ENCODE measurements around the gene PLEKHA4. TPM values are rescaled to one million over a fixed set of nuclear protein-coding genes. Genes with fewer than 3 reads are reported as not detected.

The PLEKHA4 gene
- total RNA-seq, 1 experiment from 2014 or later = 14.8 TPM

DNA sequence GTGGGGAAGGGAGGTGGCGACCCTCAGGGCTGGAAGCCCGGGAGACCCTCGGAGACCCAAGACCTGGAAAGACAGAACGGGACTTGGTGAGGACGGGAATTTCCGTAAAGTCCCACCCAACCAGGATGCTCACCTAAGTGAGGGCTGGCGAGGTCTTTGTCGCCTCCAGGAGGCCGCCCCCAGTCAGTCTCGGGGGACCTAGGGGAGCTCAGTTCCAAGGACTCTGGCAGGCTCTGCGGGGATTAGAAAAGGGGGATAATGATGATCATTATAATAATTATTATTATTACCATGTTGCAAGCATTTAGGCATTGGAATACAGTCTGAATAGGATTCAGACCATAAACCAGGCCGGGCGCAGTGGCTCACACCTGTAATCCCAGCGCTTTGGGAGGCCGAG lies 23.0 kb downstream of the PLEKHA4 start (continued):
- TF ChIP-seq, protein P1, sequence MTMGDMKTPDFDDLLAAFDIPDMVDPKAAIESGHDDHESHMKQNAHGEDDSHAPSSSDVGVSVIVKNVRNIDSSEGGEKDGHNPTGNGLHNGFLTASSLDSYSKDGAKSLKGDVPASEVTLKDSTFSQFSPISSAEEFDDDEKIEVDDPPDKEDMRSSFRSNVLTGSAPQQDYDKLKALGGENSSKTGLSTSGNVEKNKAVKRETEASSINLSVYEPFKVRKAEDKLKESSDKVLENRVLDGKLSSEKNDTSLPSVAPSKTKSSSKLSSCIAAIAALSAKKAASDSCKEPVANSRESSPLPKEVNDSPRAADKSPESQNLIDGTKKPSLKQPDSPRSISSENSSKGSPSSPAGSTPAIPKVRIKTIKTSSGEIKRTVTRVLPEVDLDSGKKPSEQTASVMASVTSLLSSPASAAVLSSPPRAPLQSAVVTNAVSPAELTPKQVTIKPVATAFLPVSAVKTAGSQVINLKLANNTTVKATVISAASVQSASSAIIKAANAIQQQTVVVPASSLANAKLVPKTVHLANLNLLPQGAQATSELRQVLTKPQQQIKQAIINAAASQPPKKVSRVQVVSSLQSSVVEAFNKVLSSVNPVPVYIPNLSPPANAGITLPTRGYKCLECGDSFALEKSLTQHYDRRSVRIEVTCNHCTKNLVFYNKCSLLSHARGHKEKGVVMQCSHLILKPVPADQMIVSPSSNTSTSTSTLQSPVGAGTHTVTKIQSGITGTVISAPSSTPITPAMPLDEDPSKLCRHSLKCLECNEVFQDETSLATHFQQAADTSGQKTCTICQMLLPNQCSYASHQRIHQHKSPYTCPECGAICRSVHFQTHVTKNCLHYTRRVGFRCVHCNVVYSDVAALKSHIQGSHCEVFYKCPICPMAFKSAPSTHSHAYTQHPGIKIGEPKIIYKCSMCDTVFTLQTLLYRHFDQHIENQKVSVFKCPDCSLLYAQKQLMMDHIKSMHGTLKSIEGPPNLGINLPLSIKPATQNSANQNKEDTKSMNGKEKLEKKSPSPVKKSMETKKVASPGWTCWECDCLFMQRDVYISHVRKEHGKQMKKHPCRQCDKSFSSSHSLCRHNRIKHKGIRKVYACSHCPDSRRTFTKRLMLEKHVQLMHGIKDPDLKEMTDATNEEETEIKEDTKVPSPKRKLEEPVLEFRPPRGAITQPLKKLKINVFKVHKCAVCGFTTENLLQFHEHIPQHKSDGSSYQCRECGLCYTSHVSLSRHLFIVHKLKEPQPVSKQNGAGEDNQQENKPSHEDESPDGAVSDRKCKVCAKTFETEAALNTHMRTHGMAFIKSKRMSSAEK (CRISPR knock-in tag; IDR thresholded peaks at IDR 0.05; ENCODE audit: borderline replicate concordance) = no peak
- TF ChIP-seq OVOL2 (CRISPR knock-in tag; IDR thresholded peaks at IDR 0.05; ENCODE audit: borderline replicate concordance) (no peak), GTF2I (CRISPR knock-in tag; conservative IDR thresholded peaks at IDR 0.05) (no peak), ZNF219 (CRISPR knock-in tag; IDR thresholded peaks at IDR 0.05; ENCODE audit: borderline replicate concordance) (no peak)

DNA sequence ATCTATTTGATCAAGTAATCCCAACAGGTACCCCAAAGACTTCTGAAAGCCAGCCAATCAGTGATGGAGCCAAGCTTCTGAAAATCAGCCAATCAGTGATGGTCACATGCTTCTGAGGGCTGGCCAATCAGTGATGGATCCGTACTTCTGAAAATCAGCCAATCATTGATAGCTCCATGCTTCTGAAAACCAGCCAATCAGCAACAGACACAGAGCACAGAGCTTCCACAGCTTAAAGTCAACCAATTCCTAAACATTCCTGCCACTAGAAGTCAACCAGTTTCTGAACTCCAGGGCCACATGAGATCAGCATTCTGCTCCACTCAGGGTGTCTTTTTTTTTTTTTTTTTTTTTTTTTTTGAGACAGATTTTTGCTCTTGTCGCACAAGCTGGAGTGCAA lies 23.9 kb downstream of the PLEKHA4 start:
- DNase-seq (ENCODE audit: low spot score) = no peak
- H3K27ac Mint-ChIP-seq = peak overlapping the region; percentile 53
- H3K9me3 Mint-ChIP-seq = no peaks in the 10 kb centered on the region; the same call in 1 of the 2 replicates
- peaks cover 11% of the 10 kb centered on the region for H3K36me3 Mint-ChIP-seq
- ChIA-PET POLR2A (interaction anchor here (0.6 kb wide), 3 partner anchors 126 to 1051 kb away, joined by 3 to 4 read pairs (median 3); no protein-coding TSS in a partner anchor), CTCF (interaction anchor here (0.6 to 6.6 kb wide), 31 partner anchors 8 to 1872 kb away, joined by 3 to 76 read pairs (median 5); partner anchors contain the start of genes CA11, GYS1, HSD17B14 and NUCB1)
- H3K4me1 Mint-ChIP-seq = peaks cover 4% of the 10 kb centered on the region; the same call in 1 of the 2 replicates
- peak; percentile 78 for ATAC-seq
- H3K4me3 Mint-ChIP-seq = no peak overlapping the region
- TF ChIP-seq NFYB (CRISPR knock-in tag; conservative IDR thresholded peaks at IDR 0.05; ENCODE audit: low read depth) (peak; percentile 67), MXD4 (CRISPR knock-in tag; IDR thresholded peaks at IDR 0.05; ENCODE audit: borderline replicate concordance) (no peak), FOXJ3 (CRISPR knock-in tag; IDR thresholded peaks at IDR 0.05; ENCODE audit: borderline replicate concordance) (no peak)
- TF ChIP-seq, protein P2, sequence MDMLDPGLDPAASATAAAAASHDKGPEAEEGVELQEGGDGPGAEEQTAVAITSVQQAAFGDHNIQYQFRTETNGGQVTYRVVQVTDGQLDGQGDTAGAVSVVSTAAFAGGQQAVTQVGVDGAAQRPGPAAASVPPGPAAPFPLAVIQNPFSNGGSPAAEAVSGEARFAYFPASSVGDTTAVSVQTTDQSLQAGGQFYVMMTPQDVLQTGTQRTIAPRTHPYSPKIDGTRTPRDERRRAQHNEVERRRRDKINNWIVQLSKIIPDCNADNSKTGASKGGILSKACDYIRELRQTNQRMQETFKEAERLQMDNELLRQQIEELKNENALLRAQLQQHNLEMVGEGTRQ (CRISPR knock-in tag; IDR thresholded peaks at IDR 0.05) = peak; percentile 66
- TF ChIP-seq, protein P3, sequence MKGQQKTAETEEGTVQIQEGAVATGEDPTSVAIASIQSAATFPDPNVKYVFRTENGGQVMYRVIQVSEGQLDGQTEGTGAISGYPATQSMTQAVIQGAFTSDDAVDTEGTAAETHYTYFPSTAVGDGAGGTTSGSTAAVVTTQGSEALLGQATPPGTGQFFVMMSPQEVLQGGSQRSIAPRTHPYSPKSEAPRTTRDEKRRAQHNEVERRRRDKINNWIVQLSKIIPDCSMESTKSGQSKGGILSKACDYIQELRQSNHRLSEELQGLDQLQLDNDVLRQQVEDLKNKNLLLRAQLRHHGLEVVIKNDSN (CRISPR knock-in tag; IDR thresholded peaks at IDR 0.05) = peak; percentile 50; the same call in 1 of the 2 replicates
- TF ChIP-seq, protein P4, sequence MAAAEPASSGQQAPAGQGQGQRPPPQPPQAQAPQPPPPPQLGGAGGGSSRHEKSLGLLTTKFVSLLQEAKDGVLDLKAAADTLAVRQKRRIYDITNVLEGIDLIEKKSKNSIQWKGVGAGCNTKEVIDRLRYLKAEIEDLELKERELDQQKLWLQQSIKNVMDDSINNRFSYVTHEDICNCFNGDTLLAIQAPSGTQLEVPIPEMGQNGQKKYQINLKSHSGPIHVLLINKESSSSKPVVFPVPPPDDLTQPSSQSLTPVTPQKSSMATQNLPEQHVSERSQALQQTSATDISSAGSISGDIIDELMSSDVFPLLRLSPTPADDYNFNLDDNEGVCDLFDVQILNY (CRISPR knock-in tag; IDR thresholded peaks at IDR 0.05) = no peak
- H3K27me3 Mint-ChIP-seq (ENCODE audit: low read depth) = no peaks in the 10 kb centered on the region; the same call in 1 of the 2 replicates

DNA sequence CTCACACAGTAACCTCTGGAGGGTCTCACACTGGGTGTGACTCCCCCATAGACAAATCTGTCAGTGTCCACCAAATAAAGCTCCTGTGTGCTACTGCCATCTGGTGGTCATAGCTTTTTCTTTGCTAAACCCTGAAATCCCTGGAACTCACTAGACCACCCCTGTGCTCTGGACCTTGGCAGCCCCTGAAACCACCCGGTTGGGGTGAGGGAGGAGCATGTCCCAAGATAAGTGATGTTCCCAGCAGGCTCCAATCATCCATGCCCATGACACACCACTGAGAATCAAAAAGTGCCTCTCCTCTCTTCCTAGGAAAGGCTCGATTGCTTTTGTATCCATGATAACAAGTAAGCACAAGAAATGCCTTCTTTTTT lies 25.6 kb downstream of the PLEKHA4 start:
- ChIA-PET POLR2A (interaction anchor here (1.0 to 1.3 kb wide), 2 partner anchors 53 to 128 kb away, joined by 3 to 4 read pairs; no protein-coding TSS in a partner anchor), CTCF (interaction anchor here (0.6 to 6.6 kb wide), 46 partner anchors 9 to 673 kb away, joined by 3 to 76 read pairs (median 5); partner anchors contain the start of genes BCAT2, CA11, DHDH and GYS1)
- ATAC-seq = peak; percentile 87
- Mint-ChIP-seq H3K9me3 (no peaks in the 10 kb centered on the region; the same call in 1 of the 2 replicates), H3K4me3 (no peak overlapping the region), H3K4me1 (peaks cover 6% of the 10 kb centered on the region), H3K27me3 (ENCODE audit: low read depth) (no peaks in the 10 kb centered on the region; the same call in 1 of the 2 replicates), H3K27ac (no peak overlapping the region), H3K36me3 (peaks cover 11% of the 10 kb centered on the region)
- DNase-seq (ENCODE audit: low spot score) = peak; percentile 71
- TF ChIP-seq, protein P5, sequence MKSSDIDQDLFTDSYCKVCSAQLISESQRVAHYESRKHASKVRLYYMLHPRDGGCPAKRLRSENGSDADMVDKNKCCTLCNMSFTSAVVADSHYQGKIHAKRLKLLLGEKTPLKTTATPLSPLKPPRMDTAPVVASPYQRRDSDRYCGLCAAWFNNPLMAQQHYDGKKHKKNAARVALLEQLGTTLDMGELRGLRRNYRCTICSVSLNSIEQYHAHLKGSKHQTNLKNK (CRISPR knock-in tag; IDR thresholded peaks at IDR 0.05) = no peak
- TF ChIP-seq, protein P6, sequence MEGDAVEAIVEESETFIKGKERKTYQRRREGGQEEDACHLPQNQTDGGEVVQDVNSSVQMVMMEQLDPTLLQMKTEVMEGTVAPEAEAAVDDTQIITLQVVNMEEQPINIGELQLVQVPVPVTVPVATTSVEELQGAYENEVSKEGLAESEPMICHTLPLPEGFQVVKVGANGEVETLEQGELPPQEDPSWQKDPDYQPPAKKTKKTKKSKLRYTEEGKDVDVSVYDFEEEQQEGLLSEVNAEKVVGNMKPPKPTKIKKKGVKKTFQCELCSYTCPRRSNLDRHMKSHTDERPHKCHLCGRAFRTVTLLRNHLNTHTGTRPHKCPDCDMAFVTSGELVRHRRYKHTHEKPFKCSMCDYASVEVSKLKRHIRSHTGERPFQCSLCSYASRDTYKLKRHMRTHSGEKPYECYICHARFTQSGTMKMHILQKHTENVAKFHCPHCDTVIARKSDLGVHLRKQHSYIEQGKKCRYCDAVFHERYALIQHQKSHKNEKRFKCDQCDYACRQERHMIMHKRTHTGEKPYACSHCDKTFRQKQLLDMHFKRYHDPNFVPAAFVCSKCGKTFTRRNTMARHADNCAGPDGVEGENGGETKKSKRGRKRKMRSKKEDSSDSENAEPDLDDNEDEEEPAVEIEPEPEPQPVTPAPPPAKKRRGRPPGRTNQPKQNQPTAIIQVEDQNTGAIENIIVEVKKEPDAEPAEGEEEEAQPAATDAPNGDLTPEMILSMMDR (IDR thresholded peaks at IDR 0.05) = peak; percentile 70
- TF ChIP-seq GABPB1 (CRISPR knock-in tag; IDR thresholded peaks at IDR 0.05) = no peak

All from WTC11 (cell line).